ENCODE results near the gene TSPAN18.

The TSPAN18 gene

GRCh38 chr11:44831605-44832394 lies 105.0 kb downstream of the TSPAN18 start:
- no peak for DNase-seq

DNA sequence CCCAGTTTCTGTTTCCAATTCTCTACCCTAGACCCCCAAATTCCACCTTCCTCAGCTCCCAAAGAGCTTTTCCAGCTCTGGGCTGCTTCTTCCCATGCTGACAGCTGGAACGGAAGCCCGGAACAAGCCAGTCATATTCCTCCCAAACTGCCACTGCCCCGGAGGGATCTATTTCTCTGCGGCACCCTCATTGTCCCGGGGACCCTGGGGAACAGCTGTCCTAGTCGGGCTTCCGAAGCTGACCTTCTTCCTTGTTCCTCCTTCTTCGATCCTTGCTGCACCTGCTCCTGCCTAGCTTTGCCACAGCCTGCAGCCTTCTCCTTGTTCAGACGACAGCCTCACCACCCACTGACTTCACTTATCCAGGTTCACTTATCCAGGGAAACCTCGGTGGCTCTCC lies 105.7 kb downstream of the TSPAN18 start:
- no peak for DNase-seq

GRCh38 chr11:44833221-44833876 lies 106.6 kb downstream of the TSPAN18 start:
- DNase-seq, result no peak

GRCh38 chr11:44833877-44834452 lies 107.2 kb downstream of the TSPAN18 start:
- DNase-seq, result no peak

DNA sequence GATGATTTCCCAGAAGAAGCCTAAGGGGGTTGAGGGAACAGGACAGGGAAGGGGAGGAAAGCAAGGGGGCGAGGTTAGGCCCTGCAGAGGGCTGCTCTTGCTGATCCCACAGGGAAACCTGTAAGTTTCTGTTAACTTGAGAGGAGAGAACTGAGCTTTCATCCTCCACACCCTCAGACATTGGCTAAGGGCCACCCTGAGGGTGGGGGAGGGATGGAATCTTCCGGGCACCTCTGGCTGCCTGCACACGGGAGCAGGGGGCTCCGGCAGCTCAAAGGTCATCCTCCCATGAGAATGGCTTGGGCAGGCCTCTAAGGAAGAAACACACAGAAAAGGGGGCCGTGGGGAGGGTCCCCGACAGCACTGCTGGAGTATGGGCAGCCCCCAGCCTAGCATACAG lies 108.1 kb downstream of the TSPAN18 start:
- DNase-seq, result no peak

- no peak for DNase-seq
Observed at GRCh38 chr11:44835296-44835695, 108.5 kb downstream of the TSPAN18 start.

DNA sequence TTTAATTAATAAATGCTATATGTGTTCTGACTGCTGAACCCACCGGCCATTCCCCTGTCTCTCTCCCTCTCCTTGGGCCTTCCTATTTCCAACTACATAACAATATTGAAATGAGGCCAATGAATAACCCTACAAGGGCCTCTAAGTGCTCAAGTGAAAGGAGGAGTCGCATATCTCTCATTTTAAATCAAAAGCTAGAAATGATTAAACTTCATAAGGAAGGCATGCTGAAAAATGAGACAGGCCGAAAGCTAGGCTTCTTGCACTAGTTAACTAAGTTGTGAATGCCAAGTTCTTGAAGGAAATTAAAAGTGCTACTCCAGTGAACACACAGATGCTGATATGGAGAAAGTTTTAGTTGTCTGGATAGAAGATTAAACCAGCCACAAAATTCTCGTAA lies 109.2 kb downstream of the TSPAN18 start:
- no peak for DNase-seq

- no peak for DNase-seq
Observed at GRCh38 chr11:44837661-44838060, 110.9 kb downstream of the TSPAN18 start.

GRCh38 chr11:44839458-44840084 lies 112.8 kb downstream of the TSPAN18 start:
- no peak for DNase-seq

- no peak for DNase-seq
Observed at GRCh38 chr11:44840085-44840478, 113.3 kb downstream of the TSPAN18 start.

DNA sequence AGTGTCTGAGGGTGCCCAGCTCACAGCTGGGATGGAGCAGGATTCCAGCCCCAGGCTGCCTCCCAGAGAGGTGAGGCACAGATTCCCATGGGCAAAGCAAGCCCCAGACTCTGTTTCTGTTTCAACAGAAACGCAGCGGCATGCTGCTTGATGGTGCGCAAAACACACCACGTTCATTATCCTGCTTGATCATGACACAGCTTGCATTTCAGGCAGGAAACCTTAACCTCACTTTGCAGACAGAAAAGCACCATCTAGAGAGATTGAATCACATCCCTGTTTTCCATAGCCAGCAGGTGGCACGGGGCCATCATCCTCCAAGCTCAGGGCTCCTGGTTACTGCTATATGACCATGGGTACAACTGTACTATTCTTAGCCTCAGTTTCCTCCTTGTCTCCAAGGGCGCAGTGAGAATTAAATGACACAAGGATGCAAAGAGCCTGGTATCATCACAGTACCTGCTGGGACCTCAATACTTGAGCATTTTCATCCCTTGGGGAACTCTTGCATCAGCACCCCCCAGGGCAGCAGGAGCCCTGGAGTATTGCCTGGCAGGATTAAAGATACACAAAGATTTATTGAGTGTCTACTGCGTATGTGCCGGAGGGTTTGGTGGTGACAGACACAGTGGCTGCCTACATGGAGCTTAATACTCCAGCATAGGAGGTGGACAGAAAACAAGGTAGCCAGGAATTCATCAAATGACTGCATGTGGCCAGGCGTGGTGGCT lies 113.9 kb downstream of the TSPAN18 start:
- no peak for DNase-seq

DNA sequence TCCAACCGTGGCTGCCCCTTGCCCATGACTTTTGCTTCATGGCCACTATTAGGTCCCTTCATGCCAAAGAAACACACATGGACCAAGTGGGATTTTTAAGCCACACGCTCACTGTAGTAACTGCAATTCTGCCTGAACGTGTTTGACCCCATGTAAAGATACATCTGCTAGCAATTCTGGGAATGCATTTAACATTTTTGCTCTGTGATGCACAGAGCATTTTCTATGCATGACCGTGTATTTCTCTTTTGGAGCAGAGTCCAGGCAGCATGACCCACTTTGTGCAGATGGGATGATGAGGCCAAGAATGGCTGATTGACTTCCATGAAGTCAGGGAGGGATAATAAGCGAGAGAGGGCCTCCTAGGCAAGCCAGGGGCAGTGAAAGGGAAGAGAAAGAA lies 115.5 kb downstream of the TSPAN18 start:
- DNase-seq, result no peak

GRCh38 chr11:44846852-44847251 lies 120.1 kb downstream of the TSPAN18 start:
- no peak for DNase-seq

- no peak for DNase-seq
Observed at GRCh38 chr11:44847316-44847715, 120.6 kb downstream of the TSPAN18 start.

DNA sequence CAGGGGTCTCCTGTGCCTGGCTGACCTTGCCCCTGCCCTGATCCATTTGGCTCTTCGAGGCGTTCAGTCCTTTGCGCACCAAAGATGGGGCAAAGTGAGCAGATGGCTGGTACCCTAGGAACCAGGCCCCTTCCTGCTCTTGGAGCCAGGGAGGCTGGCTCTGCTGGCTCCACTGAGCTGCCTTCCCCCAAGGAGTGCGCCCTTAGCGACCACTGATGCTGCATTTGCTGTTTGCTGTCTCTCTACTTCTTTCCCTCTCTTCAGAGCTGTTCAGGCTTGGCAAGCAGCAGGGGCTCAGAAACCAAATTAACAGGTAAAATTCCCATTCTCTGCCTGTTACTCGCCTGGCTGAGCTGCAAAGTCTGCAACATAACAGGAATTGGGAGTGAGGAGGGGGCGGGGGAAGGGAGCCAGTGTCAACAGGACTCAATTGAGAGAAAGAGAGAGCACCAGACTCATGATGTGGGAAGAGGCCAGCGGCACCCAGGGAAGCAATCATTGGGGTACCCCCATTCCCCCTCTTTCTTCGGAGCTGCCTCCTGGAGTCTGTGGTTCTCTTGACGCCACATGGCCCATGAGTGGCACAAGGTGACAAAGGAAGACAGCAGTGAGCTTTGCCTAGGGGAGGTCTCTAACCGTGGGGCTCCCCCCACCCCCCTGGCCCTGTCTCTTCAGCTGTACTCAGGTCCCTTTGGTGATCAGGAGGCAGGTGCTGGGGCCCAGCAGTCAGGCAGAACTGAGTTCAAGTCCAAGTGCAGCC lies 121.6 kb downstream of the TSPAN18 start:
- no peak for DNase-seq

DNA sequence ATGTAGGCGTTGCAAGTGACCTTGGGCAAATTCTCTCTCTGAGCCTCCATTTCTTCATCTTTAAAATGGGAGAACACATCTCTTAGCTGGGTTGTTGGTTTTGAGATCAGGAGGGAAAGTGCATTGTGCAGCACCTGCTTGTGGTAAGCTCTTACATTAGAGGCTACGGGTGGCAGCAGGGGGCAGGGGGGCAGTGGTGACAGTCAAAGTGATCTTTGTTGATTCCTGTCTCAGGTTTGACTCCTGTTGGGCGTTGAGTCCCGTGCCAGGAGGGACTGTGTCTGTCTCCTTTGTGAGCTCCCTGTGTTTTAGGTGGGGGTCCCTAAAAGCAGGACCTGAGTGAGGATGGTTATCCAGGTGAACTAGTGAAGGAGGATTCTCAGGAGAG lies 122.2 kb downstream of the TSPAN18 start:
- DNase-seq, result no peak

GRCh38 chr11:44849424-44849823 lies 122.7 kb downstream of the TSPAN18 start:
- no peak for DNase-seq

GRCh38 chr11:44849922-44850321 lies 123.2 kb downstream of the TSPAN18 start:
- DNase-seq, result no peak

DNA sequence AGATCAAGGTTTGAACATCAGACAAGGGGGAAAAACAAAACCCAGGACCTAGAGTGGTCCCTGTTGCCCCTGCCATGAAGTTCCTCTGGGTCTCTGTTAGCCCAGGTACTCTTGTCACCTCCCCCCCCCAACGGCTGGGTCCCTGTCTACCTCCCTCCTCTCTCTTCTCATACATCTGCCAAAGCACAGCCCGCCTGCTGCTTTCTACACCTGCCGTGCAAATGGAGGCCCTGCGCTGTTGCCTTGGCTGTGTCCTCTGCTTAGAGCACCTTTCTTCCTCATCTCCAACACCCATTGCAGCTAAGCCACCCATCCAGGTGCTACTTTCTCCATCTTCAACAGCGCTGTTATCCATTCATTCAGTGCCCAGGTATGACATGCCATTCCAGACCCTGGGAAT lies 124.7 kb downstream of the TSPAN18 start:
- no peak for DNase-seq

DNA sequence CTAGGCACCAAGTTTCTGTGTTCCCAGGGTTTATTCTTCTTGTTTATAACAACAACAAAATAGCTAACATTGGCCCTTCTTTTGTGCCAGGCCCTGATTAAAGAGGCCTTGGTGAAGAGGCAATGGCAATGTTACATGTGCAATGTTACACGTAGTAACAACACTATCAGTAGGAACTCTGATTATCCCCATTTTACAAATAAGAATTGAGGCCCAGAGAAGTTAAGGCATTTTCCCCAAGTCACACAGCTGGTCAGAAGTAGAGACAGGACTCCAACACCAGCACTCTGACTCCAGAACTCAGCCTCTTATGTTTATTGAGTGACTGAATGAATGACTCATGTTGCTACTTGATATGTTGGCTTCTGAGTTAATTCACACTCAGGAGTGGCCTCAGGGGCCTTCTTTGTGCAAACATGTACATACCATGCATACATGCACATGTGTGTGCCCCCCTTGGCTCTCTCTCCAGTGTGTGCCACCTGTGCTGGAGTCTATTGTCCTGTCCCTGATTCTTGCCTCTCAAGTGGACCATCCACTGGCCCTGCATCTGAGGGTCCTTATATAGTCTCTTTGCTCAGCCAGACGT lies 125.5 kb downstream of the TSPAN18 start:
- DNase-seq, result no peak

DNA sequence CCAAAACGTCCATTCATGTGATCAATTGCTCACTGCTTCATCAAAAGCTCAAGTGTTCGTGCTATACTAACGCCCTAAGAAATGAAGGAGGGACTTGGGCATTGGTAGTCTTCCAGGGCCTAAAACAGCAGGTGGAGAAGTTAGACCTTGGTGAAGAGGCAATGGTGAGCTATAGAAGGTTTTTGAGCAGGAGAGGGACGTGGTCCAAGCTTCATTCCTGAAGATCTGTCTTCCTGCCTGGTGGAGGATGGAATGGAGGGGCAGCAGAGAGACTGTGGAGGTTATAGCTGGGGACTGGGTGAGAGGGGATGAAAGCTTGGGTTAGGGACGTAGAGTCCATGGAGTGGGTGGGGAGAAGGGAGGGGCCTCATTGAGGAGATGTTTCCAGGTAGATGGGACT lies 126.2 kb downstream of the TSPAN18 start:
- no peak for DNase-seq

GRCh38 chr11:44853666-44854065 lies 126.9 kb downstream of the TSPAN18 start:
- no peak for DNase-seq
